HG03135 (cell line): ENCODE data around the gene OR8B12.

ENCODE experiments used
- ATAC-seq: cut with Tn5 transposase; IDR thresholded peaks from one replicate; pipeline ENCODE4 v1.9.1; 2021; ENCODE audit warnings: mild to moderate bottlenecking, moderate library complexity; ENCODE audit not compliant: unreplicated experiment

Gene OR8B12, protein sequence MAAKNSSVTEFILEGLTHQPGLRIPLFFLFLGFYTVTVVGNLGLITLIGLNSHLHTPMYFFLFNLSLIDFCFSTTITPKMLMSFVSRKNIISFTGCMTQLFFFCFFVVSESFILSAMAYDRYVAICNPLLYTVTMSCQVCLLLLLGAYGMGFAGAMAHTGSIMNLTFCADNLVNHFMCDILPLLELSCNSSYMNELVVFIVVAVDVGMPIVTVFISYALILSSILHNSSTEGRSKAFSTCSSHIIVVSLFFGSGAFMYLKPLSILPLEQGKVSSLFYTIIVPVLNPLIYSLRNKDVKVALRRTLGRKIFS

DNA sequence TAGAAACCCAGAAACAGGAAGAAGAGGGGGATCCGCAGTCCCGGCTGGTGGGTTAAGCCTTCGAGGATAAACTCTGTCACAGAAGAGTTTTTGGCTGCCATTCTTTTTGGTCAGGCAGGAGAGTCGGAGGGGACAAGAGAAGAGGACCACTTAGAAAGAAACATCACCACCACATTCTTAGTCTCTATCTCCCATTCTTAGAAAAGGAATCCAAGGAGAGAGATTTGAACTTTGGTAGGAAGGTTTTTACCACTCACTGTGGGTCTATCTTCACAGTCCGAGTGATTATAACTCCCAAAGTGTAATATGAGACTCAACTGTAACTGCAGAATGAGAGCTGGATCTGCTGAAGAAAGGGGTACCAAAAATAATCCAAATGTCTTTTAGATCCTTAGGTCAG, at the start of gene OR8B12:
Gene OR8B12, minus strand, starts transcription at position 101 of the 400 bp plus-strand sequence. Its CDS starts 0 bp downstream, at position 101.
- no peak for ATAC-seq

GRCh38 chr11:124592627-124593026, 49.2 kb upstream of the OR8B12 start:
- no peak for ATAC-seq

DNA sequence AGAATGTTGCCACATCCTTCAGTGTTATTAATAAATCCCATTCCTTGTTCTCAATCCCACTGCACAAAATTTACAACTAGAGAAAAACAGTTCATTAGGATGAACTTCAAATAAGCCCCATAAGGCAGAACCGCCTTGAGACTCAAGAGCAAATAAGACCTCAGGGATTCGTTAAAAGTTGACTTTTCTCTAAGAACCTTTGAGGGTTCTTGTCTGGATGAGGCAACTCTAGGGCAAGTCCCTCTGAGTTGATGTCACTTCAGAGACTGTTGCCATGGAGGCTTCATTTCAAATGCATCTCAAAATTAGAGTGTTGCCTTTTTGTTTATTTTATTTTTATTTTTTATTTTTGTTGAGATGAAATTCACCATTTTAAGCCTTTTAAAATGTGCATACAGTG, 48.0 kb upstream of the OR8B12 start:
- ATAC-seq, result no peak

DNA sequence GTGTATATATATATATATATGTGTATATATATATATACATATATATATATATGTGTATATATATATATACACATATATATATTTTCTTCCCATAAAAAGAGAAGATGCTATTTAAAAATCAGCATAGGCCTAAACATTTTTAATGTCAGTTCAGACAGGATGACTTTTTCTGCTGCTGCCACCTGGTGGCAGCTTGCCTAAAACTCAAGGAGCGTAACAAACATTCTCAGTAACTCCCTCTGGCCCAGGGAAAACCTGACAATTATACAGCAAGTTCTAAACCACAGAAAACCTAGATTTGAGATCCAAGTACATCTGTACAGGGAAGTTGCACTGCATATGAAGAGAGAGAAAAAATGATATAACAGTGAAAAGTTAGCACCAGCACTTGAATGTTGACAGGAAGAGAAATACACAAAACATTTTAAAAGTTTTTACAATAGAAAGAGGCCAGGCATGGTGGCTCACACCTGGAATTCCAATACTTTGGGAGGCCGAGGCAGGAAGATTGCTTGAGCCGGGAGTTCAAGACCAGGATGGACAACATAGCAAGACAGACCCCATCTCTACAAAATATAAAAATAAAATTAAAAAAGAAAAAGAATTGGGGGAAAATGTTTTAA, 42.9 kb upstream of the OR8B12 start:
- no peak for ATAC-seq

GRCh38 chr11:124584681-124585372, 41.4 kb upstream of the OR8B12 start:
- ATAC-seq, result no peak

GRCh38 chr11:124583781-124584180, 40.3 kb upstream of the OR8B12 start:
- no peak for ATAC-seq

GRCh38 chr11:124582565-124582964, 39.1 kb upstream of the OR8B12 start:
- no peak for ATAC-seq

DNA sequence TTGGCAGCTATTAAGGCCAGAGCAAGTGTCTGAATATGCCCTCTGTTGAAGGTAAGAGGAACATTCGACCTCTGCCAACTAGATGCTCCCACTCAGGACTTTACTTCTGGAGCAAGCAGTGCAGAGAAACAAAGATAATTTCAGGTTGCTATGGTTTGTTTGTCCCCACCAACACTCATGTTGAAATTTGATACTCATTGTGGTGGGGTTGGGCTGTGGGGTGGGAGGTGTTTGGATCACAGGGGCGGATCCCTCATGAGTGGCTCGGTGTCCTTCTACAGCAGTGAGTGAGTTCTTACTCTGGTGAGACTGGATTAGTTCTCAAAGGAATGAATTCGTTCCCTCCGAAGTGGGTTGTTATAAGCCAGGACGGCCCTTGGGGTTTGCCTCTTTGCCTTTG, 38.4 kb upstream of the OR8B12 start:
- ATAC-seq, result no peak

DNA sequence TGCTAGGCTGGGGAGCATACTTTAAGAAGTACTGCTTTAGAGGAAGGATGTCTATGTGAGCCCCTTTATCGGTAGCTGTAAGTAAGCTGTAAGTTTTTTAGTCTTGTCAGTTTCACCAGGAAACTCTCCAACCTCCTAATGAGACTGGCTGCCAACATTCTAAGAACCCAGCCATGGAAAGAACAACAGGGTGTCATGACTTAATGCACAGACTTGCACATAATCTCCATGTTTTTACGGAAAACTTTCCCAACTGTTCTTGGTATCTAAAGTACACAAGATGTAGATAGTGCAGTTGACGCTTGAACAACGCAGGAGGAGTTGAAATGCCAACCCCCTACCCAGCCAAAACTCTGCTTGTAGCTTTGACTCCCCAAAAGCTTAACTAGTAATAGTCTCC, 35.3 kb upstream of the OR8B12 start:
- no peak for ATAC-seq

GRCh38 chr11:124577716-124578427, 34.4 kb upstream of the OR8B12 start:
- no peak for ATAC-seq

- no peak for ATAC-seq
Measured at GRCh38 chr11:124570160-124570559, 26.7 kb upstream of the OR8B12 start.

- no peak for ATAC-seq
Measured at GRCh38 chr11:124569697-124570096, 26.2 kb upstream of the OR8B12 start, which contains the start of gene OR8A1. Gene OR8A1 (plus strand): TSS chr11:124569997. CDS start chr11:124570120, 123 bp downstream.

GRCh38 chr11:124556828-124557227, 13.4 kb upstream of the OR8B12 start:
- no peak for ATAC-seq

DNA sequence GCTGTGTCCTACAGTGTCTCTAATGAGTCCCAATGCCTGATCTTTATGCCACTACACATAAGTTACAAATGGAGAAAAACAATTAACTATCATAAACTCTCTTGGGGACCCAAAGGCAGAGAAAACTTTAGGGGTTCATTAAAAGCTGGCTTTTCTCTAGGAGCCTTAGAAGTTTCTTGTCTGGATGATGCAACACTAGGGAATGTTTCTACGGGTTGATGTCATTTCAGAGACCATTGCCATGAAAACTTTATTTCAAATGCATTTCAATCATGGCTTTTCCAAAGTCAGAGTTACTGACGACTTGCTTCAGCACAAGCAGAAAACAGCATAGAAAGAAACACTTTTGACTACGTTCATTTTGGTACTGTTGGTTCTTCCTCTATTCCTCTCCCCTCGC, 8.5 kb upstream of the OR8B12 start:
- no peak for ATAC-seq

- ATAC-seq, result no peak
Measured at GRCh38 chr11:124551189-124551588, 7.7 kb upstream of the OR8B12 start.

DNA sequence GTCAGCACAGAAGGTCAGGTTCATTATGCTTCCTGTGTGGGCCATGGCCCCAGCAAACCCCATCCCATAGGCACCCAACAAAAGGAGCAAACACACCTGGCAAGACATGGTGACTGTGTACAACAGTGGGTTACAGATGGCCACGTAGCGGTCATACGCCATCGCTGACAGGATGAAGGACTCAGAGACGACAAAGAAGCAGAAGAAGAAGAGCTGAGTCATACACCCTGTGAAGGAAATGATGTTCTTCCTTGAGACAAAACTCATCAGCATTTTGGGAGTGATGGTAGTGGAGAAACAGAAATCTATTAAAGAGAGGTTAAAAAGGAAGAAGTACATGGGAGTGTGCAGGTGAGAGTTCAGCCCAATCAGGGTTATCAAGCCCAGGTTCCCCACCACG, 309 bp downstream of the OR8B12 start:
- ATAC-seq, result no peak

GRCh38 chr11:124541204-124541603, 2.2 kb downstream of the OR8B12 start:
- no peak for ATAC-seq

DNA sequence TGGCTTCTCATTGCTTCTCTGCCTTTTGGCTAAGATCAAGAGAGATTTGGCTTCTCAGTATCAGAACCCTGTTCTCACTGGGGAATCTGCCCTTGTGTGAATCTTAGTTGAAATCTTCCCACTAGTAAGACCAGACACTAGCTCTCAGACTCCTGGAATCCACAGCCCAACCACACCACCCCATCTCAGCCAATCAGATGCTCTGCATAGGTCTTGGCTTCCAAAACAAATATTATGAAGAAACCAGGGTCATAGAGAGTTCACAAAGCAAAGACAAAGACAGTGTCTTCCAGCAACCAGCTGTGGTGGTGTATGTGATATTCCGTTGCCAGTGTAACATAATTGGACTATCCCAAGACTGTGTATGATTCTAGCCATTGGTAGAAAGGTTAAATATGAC, 5.4 kb downstream of the OR8B12 start:
- ATAC-seq, result no peak

DNA sequence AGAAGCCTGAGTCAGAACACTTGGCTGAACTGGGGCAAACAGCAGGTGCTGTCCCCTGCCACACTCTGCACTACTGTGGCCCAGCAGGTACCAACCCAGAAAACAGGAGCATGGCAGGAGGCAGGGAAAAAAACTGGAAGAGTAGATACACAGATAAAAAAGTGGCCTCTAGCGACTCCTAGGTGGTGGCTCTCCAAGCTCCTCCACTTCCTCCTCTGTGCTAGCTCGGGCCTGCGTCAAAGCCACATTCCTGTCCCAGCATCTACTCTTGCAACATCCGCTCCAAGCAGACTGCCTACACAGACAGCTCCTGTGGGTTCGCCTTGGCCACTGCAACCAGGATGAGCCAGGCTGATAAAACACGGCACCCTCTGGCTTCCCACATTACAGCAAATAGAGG, 6.9 kb downstream of the OR8B12 start:
- ATAC-seq, result no peak

DNA sequence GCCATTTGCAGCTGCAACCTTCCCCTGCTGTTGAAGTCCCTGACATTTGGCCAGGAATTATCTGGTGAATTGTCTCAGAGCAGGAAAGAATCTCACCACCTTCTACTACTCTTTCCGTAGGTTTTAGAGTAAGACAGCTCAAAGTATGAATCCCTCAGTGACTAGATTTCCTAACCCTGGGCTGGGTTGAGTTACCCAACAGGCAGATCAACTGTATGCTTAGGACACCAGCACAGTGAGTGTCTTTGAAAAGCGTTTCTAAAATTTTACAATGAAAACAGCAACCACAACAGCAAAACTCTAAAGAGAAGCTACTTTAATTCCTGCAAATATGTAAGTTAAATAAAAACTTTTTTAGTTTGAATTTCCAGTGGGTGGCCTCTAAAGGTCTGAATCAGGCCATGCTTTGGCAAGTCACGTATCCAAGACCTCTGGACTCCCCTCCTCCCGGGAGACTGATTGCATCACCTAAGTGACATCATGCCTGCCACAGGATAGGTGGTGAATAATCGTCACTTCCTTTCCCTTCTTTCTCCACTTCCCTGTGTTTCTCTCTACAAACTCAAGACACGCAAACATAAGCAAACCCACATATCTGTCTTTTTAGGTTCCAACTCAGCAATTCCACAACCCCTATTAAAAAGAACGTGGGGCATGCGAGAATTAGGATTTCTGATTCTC, 7.8 kb downstream of the OR8B12 start:
- ATAC-seq, result no peak

GRCh38 chr11:124534051-124534450, 9.4 kb downstream of the OR8B12 start:
- no peak for ATAC-seq
